Measurements from ENCODE around the gene ZNF823. TPM values are rescaled to one million over a fixed set of nuclear protein-coding genes. Genes with fewer than 3 reads are reported as not detected.

The ZNF823 gene
- total and polyA plus RNA-seq, 2 of the 4 experiments (the other 2 are of a cell fraction), result 2.2 to 9.3 TPM

DNA sequence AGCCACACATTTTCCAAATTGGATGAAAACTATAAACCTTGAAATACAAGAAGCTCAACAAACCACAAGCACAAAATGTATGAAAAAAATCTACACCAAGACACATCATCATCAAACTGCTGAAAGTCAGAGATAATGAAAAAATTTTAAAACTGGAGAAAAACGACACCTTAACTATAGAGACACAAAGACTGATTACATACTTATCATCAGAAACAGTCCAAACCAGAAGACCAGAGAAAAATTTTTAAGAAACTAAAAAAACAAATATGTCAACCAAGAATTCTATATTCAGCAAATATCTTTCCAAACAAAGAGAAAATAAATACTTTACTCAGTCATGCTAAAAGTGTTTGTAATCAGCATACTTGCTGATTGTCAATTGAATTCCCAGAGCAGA lies 8.5 kb upstream of the ZNF823 start:
- H2BK20ac ChIP-seq (ENCODE audit: low read depth, low read length), result no peak overlapping the region
- no peaks in the 10 kb centered on the region for H3K36me3 ChIP-seq (ENCODE audit: control insufficient read depth, insufficient read depth, low read length)
- no peaks in the 10 kb centered on the region for H3K4me1 ChIP-seq (ENCODE audit: control insufficient read depth, insufficient read depth, low read length)
- H4K20me1 ChIP-seq (ENCODE audit: insufficient read depth, low read length), result no peaks in the 10 kb centered on the region
- H3K23ac ChIP-seq (ENCODE audit: low read depth, low read length), result no peak overlapping the region
- DNase-seq (no peak), ATAC-seq (ENCODE audit: low read depth) (no peak)
- intact Hi-C loops (cut with micrococcal nuclease), result no loop called here
- no peak overlapping the region for H3K4me3 ChIP-seq (ENCODE audit: insufficient read depth, low read depth, low read length)
- H3K4me2 ChIP-seq (ENCODE audit: low read depth, low read length), result no peak overlapping the region
- no peak overlapping the region for H2AK5ac ChIP-seq (ENCODE audit: low read depth, low read length)
- H3K9ac ChIP-seq (ENCODE audit: low read depth, low read length), result no peak overlapping the region
- no peaks in the 10 kb centered on the region; the same call in 1 of the 2 replicates for H3K9me3 ChIP-seq (ENCODE audit: control insufficient read depth, insufficient read depth, low read length)
- no peak overlapping the region for H4K91ac ChIP-seq (ENCODE audit: insufficient read depth, low read depth, low read length)
- no peak overlapping the region for H3K14ac ChIP-seq (replicated peaks; ENCODE audit: low read depth, low read length)
- no peak overlapping the region for H4K5ac ChIP-seq (ENCODE audit: low read depth, low read length)
- H2AK9ac ChIP-seq (replicated peaks; ENCODE audit: low read depth, low read length, poor library complexity), result no peak overlapping the region
- no peaks in the 10 kb centered on the region for H3K27me3 ChIP-seq (ENCODE audit: control insufficient read depth, insufficient read depth, low read length)
- POLR2A ChIA-PET (ENCODE audit: unreplicated experiment), result no interaction called here
- no peaks in the 10 kb centered on the region for H3K79me1 ChIP-seq (ENCODE audit: low read depth in 1 of 2, low read length in 2 of 2)
- WGBS, 2 experiments (ENCODE audit: extremely low coverage in 2 of 2, insufficient read length in 1 of 2), result no CpG with 5 or more reads among the region's 1 CpG
- H3K18ac ChIP-seq (ENCODE audit: low read depth, low read length), result no peak overlapping the region
- no peak overlapping the region for H3K4ac ChIP-seq (ENCODE audit: low read depth, low read length)
- no peak overlapping the region for H3K56ac ChIP-seq (ENCODE audit: extremely low read depth, insufficient read depth, low read length)
- in situ Hi-C loops (cut with MboI; ENCODE audit: low sequenced_read_pairs), result no loop called here
- no peak overlapping the region for H3K27ac ChIP-seq (ENCODE audit: insufficient read depth, low read length)
- TF ChIP-seq, protein P1, sequence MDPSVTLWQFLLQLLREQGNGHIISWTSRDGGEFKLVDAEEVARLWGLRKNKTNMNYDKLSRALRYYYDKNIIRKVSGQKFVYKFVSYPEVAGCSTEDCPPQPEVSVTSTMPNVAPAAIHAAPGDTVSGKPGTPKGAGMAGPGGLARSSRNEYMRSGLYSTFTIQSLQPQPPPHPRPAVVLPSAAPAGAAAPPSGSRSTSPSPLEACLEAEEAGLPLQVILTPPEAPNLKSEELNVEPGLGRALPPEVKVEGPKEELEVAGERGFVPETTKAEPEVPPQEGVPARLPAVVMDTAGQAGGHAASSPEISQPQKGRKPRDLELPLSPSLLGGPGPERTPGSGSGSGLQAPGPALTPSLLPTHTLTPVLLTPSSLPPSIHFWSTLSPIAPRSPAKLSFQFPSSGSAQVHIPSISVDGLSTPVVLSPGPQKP (IDR thresholded peaks at IDR 0.05; ENCODE audit: borderline replicate concordance, low read depth, low read length), result no peak
- no peak overlapping the region for H2BK5ac ChIP-seq (ENCODE audit: low read depth, low read length, poor library complexity, severe bottlenecking)
- no peak overlapping the region for H2AFZ ChIP-seq (replicated peaks; ENCODE audit: low read length, poor library complexity)
- H2BK120ac ChIP-seq (ENCODE audit: low read depth, low read length), result no peak overlapping the region
- H4K8ac ChIP-seq (ENCODE audit: low read depth in 2 of 2, low read length in 2 of 2), result no peak overlapping the region
- dilution Hi-C loops (cut with HindIII; ENCODE audit: low sequenced_read_pairs, unreplicated experiment), result no loop called here
- CTCF ChIA-PET, result no interaction called here
- H2BK15ac ChIP-seq (ENCODE audit: low read depth, low read length), result no peak overlapping the region
- H3K9me1 ChIP-seq (ENCODE audit: insufficient read depth, low read length), result no peaks in the 10 kb centered on the region
- no TSS peak for BruUV-seq (replicated peaks)
